Endometrial microvascular endothelial cells (primary cell): ENCODE results near the gene CDH23. TPM values are rescaled to one million over a fixed set of nuclear protein-coding genes. Genes with fewer than 3 reads are reported as not detected.
"Not testable (repeated sequence)": the region's sequence is repeated elsewhere in the genome, so short reads cannot be mapped to it uniquely, and the experiment has no call there.

Experiments used
- in situ Hi-C: cut with HindIII; loops from 2 replicates; pipeline ENCODE4 v1.10.0; 2017; ENCODE audit warnings: low sequenced_read_pairs, low pct_unique_long_range_greater_than_20kb; ENCODE audit errors: inconsistent ontology term
- total RNA-seq: library from RNA; depleted of rRNA; stranded (reverse); fragments of >200 nt; gene quantifications from one replicate; pipeline ENCODE4 v1.2.3, GENCODE V29; 2015; ENCODE audit errors: inconsistent ontology term

The CDH23 gene
- total RNA-seq, 1 donor from 2014 or later = 0.09 TPM

GRCh38 chr10:71850021-71850742, 453.5 kb downstream of the CDH23 start:
- in situ Hi-C loops = no loop called here

DNA sequence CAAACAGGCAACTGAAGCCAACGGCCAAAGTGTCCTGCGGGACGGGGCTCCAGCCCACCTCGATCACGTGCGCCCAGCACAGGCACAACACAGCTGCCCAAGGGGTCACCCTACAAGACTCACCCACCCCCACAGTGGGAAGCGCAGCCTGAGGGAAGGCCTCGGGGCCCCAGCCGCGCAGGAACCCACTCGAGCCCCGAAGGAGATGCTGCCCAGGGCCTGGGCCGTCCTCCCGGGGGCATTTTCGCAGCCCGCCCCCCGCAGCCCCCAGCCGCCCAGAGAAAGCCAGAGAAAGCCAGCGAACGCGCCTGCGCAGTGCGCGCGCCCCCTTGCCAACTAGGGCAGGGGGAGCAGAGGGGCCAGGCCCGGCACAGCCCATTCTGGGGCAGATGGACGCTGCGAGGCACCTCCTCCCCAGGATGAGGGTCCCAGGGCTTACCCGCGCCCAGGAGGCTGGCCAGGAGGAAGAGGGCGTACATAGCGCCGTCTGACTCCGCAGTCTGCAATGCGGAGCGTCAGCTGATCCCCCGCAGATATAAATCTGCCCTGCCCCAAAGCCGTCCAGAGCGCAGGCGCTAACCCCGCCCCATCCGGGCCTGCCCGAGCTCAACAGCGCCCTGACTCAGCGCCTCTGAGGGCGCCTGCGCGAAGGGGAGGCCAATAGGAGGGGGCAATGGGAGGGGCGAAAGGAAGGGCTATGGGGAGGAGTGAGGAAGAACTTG, 454.2 kb downstream of the CDH23 start, which contains the start of gene PSAP:
Gene PSAP (minus strand): TSS at position 509 of the 722 bp plus-strand sequence. CDS start 30 bp downstream, at position 479.
- in situ Hi-C loops = no loop called here

DNA sequence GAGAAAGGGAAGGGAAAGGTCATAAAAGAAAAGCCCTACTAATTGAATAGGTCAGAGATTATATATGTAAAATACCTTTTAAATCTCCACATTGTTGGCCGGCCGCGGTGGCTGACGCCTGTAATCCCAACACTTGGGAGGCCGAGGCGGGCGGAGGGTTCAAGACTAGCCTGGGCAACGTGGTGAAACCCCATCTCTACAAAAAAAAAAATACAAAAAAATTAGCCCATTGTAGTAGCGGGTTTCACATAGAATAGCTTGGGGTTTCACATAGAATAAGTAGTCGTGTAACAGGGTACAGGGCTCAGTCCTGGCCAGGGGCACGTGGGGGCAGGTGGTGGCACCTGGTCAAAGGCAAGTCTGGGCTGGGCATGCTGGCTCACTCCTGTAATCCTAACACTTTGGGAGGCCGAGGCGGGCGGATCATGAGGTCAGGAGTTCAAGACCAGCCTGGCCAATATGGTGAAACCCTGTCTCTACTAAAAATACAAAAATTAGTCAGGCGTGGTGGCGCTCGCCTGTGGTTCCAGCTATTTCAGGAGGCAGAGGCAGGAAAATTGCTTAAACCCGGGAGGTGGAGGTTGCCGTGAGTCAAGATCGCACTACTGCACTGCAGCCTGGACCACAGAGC, 454.9 kb downstream of the CDH23 start:
- in situ Hi-C loops = not testable (repeated sequence)

DNA sequence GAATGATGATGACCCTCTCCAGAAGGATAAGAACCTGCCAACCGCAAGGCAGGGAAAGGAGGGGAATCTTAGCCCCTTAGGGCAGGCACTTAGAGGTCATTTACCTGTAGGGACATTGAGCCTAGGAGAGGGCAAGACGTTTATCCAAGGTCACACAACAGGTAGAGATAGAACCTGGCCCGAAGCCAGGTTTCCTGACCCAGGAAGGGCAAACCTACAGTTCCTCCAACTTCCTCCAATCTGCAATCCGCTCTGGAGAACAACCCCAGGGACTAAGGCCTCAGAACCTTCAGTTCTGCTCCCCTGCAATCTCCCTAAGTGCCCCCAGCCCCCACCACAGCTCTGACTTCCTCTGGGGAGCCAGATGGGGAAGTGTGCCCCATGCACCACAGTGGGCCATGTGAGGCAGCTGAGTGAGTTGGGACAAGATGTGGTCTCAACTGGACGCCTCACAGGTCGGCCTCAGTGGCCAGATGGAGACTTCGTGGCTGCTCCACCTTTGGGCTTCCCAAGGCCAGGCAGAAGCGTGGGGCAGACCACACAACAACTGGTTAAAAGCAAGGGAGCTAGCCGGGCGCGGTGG, 455.7 kb downstream of the CDH23 start:
- in situ Hi-C loops = no loop called here

GRCh38 chr10:71854031-71854430, 457.3 kb downstream of the CDH23 start:
- in situ Hi-C loops = no loop called here

DNA sequence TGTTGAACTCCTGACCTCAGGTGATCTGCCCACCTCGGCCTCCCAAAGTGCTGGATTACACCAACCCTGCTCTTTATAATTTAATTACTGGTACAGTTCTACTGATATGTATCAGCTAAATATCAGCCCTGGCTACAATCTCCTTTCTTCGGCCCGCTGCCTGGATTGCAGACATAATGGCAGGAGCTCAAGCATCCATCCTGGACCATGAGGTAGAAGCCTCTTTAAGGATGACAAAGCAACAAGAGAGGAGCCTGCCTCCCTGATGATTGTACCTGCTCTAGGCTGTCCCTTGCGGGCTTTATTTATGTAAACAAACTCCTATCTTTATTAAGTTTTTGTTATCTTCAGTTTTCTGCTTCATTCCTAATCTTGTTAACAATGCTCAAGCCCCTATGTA, 459.9 kb downstream of the CDH23 start:
- in situ Hi-C loops = no loop called here

DNA sequence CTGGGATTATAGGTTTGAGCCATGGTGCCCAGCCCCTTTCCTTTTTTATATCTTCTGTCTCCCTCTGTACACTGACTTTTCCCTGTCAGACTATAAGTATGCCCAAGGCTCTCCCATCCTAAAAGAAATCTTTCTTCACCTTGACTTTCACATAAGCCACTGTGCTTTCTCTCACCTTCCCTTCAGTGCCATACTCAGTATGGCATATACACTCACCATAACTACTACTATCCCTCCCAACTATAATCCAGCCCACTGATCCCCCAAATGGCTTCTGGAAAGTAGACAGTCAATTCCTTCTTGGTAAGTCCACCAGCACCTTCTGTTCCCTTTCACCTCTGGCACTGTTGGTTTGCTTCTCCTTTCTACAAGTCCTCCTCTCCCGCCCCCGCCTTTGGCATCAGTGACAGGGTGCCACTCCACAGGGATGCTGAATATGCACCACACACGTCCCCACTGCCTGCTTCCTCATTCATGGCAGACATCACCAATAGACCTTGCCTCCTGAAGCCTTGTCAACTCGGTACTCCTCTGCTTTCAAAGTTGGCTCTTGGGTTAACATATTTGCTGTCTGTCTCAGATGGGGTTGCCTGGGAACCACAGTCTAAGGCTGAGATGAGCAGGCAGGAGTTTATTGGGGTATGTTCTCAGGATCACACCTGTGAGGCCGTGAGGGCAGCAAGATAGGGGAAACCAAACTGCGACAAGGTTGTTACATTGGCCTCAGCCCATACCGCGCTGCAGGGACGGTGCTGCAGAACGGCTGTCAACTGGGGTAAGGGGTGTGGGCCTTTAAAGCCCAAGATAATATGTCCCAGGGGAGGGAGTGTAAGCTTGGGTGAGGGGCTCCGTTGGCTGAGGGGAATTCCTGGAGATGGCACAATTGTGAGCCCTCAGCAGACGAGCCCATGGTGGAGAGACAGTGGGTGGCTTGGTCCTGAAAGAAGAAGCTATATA, 461.5 kb downstream of the CDH23 start:
- in situ Hi-C loops = no loop called here

GRCh38 chr10:71860243-71861029, 463.7 kb downstream of the CDH23 start:
- in situ Hi-C loops = no loop called here

DNA sequence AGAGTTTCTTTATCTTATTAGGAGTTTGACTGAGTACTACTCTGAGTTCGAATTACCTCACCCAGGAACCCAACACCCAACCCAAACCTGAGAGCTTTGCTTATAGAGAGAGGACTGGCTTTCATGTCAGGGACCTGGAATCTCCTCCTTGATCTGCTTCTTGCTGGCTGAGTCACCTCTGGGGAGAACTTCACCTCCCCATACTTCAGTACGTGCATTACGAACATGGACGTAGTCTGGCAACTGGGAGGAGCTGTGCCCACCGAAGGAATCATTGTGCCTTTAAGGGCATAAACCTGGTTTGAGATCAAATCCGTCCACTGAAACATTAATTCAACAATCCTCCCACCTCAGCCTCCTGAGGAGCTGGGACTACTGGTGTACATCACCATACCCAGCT, 466.5 kb downstream of the CDH23 start:
- in situ Hi-C loops = no loop called here

- in situ Hi-C loops = no loop called here
These were observed 468.2 kb downstream of the CDH23 start for GRCh38 chr10:71864911-71865361.

Other genes starting within 250 kb of the CDH23 start
- 7.2 TPM for gene UNC5B, start 184.3 kb upstream of the CDH23 start, total RNA-seq
- 2.1 TPM for gene SLC29A3, start 77.7 kb upstream of the CDH23 start, total RNA-seq